Liver (tissue), 9 donors: ENCODE measurements around the gene SCO2. TPM values are rescaled to one million over a fixed set of nuclear protein-coding genes. Genes with fewer than 3 reads are reported as not detected.

Source experiments
- DNase-seq: peaks from one replicate; pipeline ENCODE4 v3.0.0-alpha.2; 2017; ENCODE audit warnings: low spot score
- H3K27ac ChIP-seq, 2 donors: one replicate each; pipeline ENCODE4 v1.7.0; 2013; ENCODE audit warnings: inconsistent platforms in 2 of 2, low read length in 2 of 2, control low read depth in 1 of 2, low read depth in 1 of 2, mild to moderate bottlenecking in 1 of 2
- H3K27me3 ChIP-seq, 4 donors: one replicate each; pipeline versions ENCODE4 v1.6.1 to v1.7.0; 2013; ENCODE audit warnings: low read length in 3 of 4, inconsistent platforms in 1 of 4, mild to moderate bottlenecking in 1 of 4, moderate library complexity in 1 of 4; ENCODE audit not compliant: control insufficient read depth in 4 of 4, insufficient read depth in 4 of 4
- H3K36me3 ChIP-seq, 4 donors: one replicate each; pipeline versions ENCODE4 v1.6.1 to v1.7.0; 2013; ENCODE audit warnings: low read length in 3 of 4, mild to moderate bottlenecking in 3 of 4, low read depth in 1 of 4, moderate library complexity in 1 of 4; ENCODE audit not compliant: control insufficient read depth in 4 of 4, insufficient read depth in 3 of 4
- H3K4me1 ChIP-seq, 4 donors: one replicate each; pipeline versions ENCODE4 v1.6.1 to v1.7.0; 2013; ENCODE audit warnings: low read length in 3 of 4, mild to moderate bottlenecking in 3 of 4, moderate library complexity in 1 of 4; ENCODE audit not compliant: control insufficient read depth in 4 of 4, insufficient read depth in 4 of 4
- H3K4me3 ChIP-seq, 3 donors: one replicate each; pipeline versions ENCODE4 v1.6.1 to v1.7.0; 2013; ENCODE audit warnings: low read length in 3 of 3, control low read depth in 1 of 3, low read depth in 1 of 3, mild to moderate bottlenecking in 1 of 3
- H3K9ac ChIP-seq, 2 donors: one replicate each; pipeline ENCODE4 v1.7.0; 2013; ENCODE audit warnings: low read length in 2 of 2, mild to moderate bottlenecking in 2 of 2, moderate library complexity in 2 of 2, control low read depth in 1 of 2, low read depth in 1 of 2
- H3K9me3 ChIP-seq, 4 donors: one replicate each; pipeline versions ENCODE4 v1.6.1 to v1.7.0; 2013; ENCODE audit warnings: low read length in 3 of 4; ENCODE audit not compliant: control insufficient read depth in 4 of 4
- ATF3 ChIP-seq: IDR thresholded peaks from 2 replicates; pipeline ENCODE4 v1.6.1; 2016; ENCODE audit warnings: antibody characterized with exemption
- CTCF ChIP-seq: fragments of 150-350 bp; IDR thresholded peaks from 2 replicates; pipeline ENCODE4 v1.5.1; 2017; ENCODE audit warnings: improper control_type of control experiment, low read depth, low read length; ENCODE audit not compliant: missing input control
- EGR1 ChIP-seq, 2 donors: IDR thresholded peaks; 2 replicates each; pipeline ENCODE4 v1.6.1; 2016 to 2018; ENCODE audit warnings: antibody characterized with exemption in 2 of 2, low read depth in 2 of 2
- FOXA1 ChIP-seq: IDR thresholded peaks from 2 replicates; pipeline ENCODE4 v1.6.1; 2016; ENCODE audit warnings: antibody characterized with exemption
- FOXA2 ChIP-seq: IDR thresholded peaks from 2 replicates; pipeline ENCODE4 v1.6.1; 2016; ENCODE audit warnings: antibody characterized with exemption
- GABPA ChIP-seq, 2 donors: IDR thresholded peaks in 1 of 2; conservative IDR thresholded peaks in 1 of 2; 2 replicates each; pipeline ENCODE4 v1.6.1; 2016; ENCODE audit warnings: antibody characterized with exemption in 2 of 2, mild to moderate bottlenecking in 1 of 2, moderate library complexity in 1 of 2
- HNF4A ChIP-seq, 2 donors: conservative IDR thresholded peaks; 2 replicates each; pipeline ENCODE4 v1.6.1; 2016; ENCODE audit warnings: antibody characterized with exemption in 2 of 2, mild to moderate bottlenecking in 2 of 2
- HNF4G ChIP-seq: IDR thresholded peaks from 2 replicates; pipeline ENCODE4 v1.6.1; 2016; ENCODE audit warnings: antibody characterized with exemption
- JUND ChIP-seq, 2 donors: IDR thresholded peaks; 2 replicates each; pipeline ENCODE4 v1.6.1; 2016; ENCODE audit warnings: antibody characterized with exemption in 2 of 2
- MAX ChIP-seq: IDR thresholded peaks from 2 replicates; pipeline ENCODE4 v1.6.1; 2016; ENCODE audit warnings: antibody characterized with exemption
- NR2F2 ChIP-seq: IDR thresholded peaks from 2 replicates; pipeline ENCODE4 v1.6.1; 2016; ENCODE audit warnings: antibody characterized with exemption
- RAD21 ChIP-seq, 2 donors: IDR thresholded peaks; 2 replicates each; pipeline ENCODE4 v1.6.1; 2016; ENCODE audit warnings: antibody characterized with exemption in 2 of 2, mild to moderate bottlenecking in 2 of 2
- RXRA ChIP-seq, 2 donors: IDR thresholded peaks; 2 replicates each; pipeline ENCODE4 v1.6.1; 2017 to 2018; ENCODE audit warnings: antibody characterized with exemption in 2 of 2, mild to moderate bottlenecking in 1 of 2
- SP1 ChIP-seq: IDR thresholded peaks from 2 replicates; pipeline ENCODE4 v1.6.1; 2018; ENCODE audit warnings: antibody characterized with exemption, mild to moderate bottlenecking
- TAF1 ChIP-seq: conservative IDR thresholded peaks from 2 replicates; pipeline ENCODE4 v1.6.1; 2016; ENCODE audit warnings: antibody characterized with exemption, mild to moderate bottlenecking
- YY1 ChIP-seq: IDR thresholded peaks from 2 replicates; pipeline ENCODE4 v1.6.1; 2016; ENCODE audit warnings: antibody characterized with exemption, mild to moderate bottlenecking
- WGBS: extraction: QIAGEN DNeasy Blood & Tissue Kit; methylation state at CpG from one replicate; pipeline ENCODE4 v1.1.7; 2013; 5-methylcytosine and 5-hydroxymethylcytosine counted together
- polyA plus RNA-seq, 2 donors: library from polyadenylated mRNA; stranded (reverse) in 1 of 2; unstranded in 1 of 2; fragments of 200-250 nt in 1 of 2; fragments of >200 nt in 1 of 2; fragmentation: Nextera tagmentation in 1 of 2; extraction: Ambion mirVana in 1 of 2; gene quantifications; one replicate each; pipeline versions ENCODE4 v1.2.1 to v1.2.3, GENCODE V29; 2013 to 2015
- total RNA-seq, 2 donors: library from RNA; depleted of rRNA; stranded (reverse); fragments of >200 nt; gene quantifications; one replicate each; pipeline ENCODE4 v1.2.3, GENCODE V29; 2014
- TF ChIP-seq, protein P1 (sequence below): IDR thresholded peaks from 2 replicates; pipeline ENCODE4 v1.6.1; 2016; ENCODE audit warnings: antibody characterized with exemption
- TF ChIP-seq, protein P2 (sequence below): IDR thresholded peaks from 2 replicates; pipeline ENCODE4 v1.6.1; 2016; ENCODE audit warnings: antibody characterized with exemption, mild to moderate bottlenecking
- donor health status: healthy.
- donor health status: healthy.
- donor health status: healthy.
- donor health status: healthy.
- donor health status: healthy.

SCO2 gene
- total and polyA plus RNA-seq, 4 donors, result 1.4 to 2.9 (median 1.8) TPM

GRCh38 chr22:50551160-50551752, 25.9 kb upstream of the SCO2 start:
- DNase-seq, result no peak
- no peaks in the 10 kb centered on the region for H3K36me3 ChIP-seq
- H3K4me1 ChIP-seq, result peaks cover 0 to 9% (median 8%) of the 10 kb centered on the region in 4 donors
- H3K4me3 ChIP-seq, result no peak overlapping the region
- WGBS, result 93% methylated on average over 11 of the region's 11 CpGs
- TF ChIP-seq GABPA (IDR thresholded peaks at IDR 0.05 in 1 of 2, conservative IDR thresholded peaks at IDR 0.05 in 1 of 2) (no peak), YY1 (no peak), MAX (no peak), HNF4A (conservative IDR thresholded peaks at IDR 0.05) (no peak), ATF3 (no peak), CTCF (no peak), FOXA1 (no peak), TAF1 (no peak), EGR1 (IDR thresholded peaks at IDR 0.05; ENCODE audit: low read depth in 2 of 2) (no peak), FOXA2 (no peak), HNF4G (no peak), JUND (IDR thresholded peaks at IDR 0.05) (no peak), SP1 (no peak)
- no peak overlapping the region for H3K27ac ChIP-seq
- no peak overlapping the region for H3K9ac ChIP-seq
- no peaks in the 10 kb centered on the region for H3K27me3 ChIP-seq
- no peaks in the 10 kb centered on the region for H3K9me3 ChIP-seq

- WGBS, result 96% methylated on average over 8 of the region's 8 CpGs
Measured at GRCh38 chr22:50550395-50550794, 25.0 kb upstream of the SCO2 start.

More at GRCh38 chr22:50550395-50550794, 25.0 kb upstream of the SCO2 start:
- Histone ChIP-seq H3K36me3 (no peaks in the 10 kb centered on the region), H3K9ac (no peak overlapping the region), H3K27me3 (no peaks in the 10 kb centered on the region), H3K27ac (no peak overlapping the region), H3K4me1 (peaks cover 0 to 9% (median 8%) of the 10 kb centered on the region in 4 donors), H3K4me3 (no peak overlapping the region), H3K9me3 (no peaks in the 10 kb centered on the region)
- TF ChIP-seq JUND (IDR thresholded peaks at IDR 0.05) (no peak), MAX (no peak), EGR1 (IDR thresholded peaks at IDR 0.05; ENCODE audit: low read depth in 2 of 2) (no peak), FOXA2 (no peak), HNF4A (conservative IDR thresholded peaks at IDR 0.05) (no peak), SP1 (no peak), FOXA1 (no peak), TAF1 (no peak), YY1 (no peak), RXRA (IDR thresholded peaks at IDR 0.05) (no peak), NR2F2 (no peak), ATF3 (no peak), GABPA (IDR thresholded peaks at IDR 0.05 in 1 of 2, conservative IDR thresholded peaks at IDR 0.05 in 1 of 2) (no peak), HNF4G (no peak), RAD21 (IDR thresholded peaks at IDR 0.05) (no peak), CTCF (no peak)
- TF ChIP-seq, protein P1, sequence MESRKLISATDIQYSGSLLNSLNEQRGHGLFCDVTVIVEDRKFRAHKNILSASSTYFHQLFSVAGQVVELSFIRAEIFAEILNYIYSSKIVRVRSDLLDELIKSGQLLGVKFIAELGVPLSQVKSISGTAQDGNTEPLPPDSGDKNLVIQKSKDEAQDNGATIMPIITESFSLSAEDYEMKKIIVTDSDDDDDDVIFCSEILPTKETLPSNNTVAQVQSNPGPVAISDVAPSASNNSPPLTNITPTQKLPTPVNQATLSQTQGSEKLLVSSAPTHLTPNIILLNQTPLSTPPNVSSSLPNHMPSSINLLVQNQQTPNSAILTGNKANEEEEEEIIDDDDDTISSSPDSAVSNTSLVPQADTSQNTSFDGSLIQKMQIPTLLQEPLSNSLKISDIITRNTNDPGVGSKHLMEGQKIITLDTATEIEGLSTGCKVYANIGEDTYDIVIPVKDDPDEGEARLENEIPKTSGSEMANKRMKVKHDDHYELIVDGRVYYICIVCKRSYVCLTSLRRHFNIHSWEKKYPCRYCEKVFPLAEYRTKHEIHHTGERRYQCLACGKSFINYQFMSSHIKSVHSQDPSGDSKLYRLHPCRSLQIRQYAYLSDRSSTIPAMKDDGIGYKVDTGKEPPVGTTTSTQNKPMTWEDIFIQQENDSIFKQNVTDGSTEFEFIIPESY, result no peak
- TF ChIP-seq, protein P2, sequence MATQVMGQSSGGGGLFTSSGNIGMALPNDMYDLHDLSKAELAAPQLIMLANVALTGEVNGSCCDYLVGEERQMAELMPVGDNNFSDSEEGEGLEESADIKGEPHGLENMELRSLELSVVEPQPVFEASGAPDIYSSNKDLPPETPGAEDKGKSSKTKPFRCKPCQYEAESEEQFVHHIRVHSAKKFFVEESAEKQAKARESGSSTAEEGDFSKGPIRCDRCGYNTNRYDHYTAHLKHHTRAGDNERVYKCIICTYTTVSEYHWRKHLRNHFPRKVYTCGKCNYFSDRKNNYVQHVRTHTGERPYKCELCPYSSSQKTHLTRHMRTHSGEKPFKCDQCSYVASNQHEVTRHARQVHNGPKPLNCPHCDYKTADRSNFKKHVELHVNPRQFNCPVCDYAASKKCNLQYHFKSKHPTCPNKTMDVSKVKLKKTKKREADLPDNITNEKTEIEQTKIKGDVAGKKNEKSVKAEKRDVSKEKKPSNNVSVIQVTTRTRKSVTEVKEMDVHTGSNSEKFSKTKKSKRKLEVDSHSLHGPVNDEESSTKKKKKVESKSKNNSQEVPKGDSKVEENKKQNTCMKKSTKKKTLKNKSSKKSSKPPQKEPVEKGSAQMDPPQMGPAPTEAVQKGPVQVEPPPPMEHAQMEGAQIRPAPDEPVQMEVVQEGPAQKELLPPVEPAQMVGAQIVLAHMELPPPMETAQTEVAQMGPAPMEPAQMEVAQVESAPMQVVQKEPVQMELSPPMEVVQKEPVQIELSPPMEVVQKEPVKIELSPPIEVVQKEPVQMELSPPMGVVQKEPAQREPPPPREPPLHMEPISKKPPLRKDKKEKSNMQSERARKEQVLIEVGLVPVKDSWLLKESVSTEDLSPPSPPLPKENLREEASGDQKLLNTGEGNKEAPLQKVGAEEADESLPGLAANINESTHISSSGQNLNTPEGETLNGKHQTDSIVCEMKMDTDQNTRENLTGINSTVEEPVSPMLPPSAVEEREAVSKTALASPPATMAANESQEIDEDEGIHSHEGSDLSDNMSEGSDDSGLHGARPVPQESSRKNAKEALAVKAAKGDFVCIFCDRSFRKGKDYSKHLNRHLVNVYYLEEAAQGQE, result no peak
- no peak for DNase-seq
